ENCODE data around the gene TNP1.
A peak's percentile ranks its signal among the peaks of the same experiment; 100 is the strongest.

The TNP1 gene

GRCh38 chr2:216842636-216843035 is 17.2 kb downstream of the TNP1 start:
- DNase-seq (ENCODE audit: low spot score), result peak; percentile 37

- no peak for DNase-seq (ENCODE audit: low spot score)
These were observed 20.2 kb downstream of the TNP1 start for GRCh38 chr2:216839688-216840087.

- no peak for DNase-seq (ENCODE audit: low spot score)
These were observed 21.7 kb downstream of the TNP1 start for GRCh38 chr2:216838151-216838550.

- DNase-seq (ENCODE audit: low spot score), result no peak
These were observed 22.1 kb downstream of the TNP1 start for GRCh38 chr2:216837740-216838139.

GRCh38 chr2:216833061-216833460 is 26.8 kb downstream of the TNP1 start:
- no peak for DNase-seq (ENCODE audit: low spot score)

- no peak for DNase-seq (ENCODE audit: low spot score)
These were observed 29.5 kb downstream of the TNP1 start for GRCh38 chr2:216830346-216830745.

- DNase-seq (ENCODE audit: low spot score), result no peak
These were observed 30.3 kb downstream of the TNP1 start for GRCh38 chr2:216829533-216829932.

GRCh38 chr2:216827073-216827720 is 32.7 kb downstream of the TNP1 start:
- no peak for DNase-seq (ENCODE audit: low spot score)

GRCh38 chr2:216822470-216822869 is 37.4 kb downstream of the TNP1 start:
- no peak for DNase-seq (ENCODE audit: low spot score)

- no peak for DNase-seq (ENCODE audit: low spot score)
These were observed 39.2 kb downstream of the TNP1 start for GRCh38 chr2:216820709-216821108.

- DNase-seq (ENCODE audit: low spot score), result no peak
These were observed 40.1 kb downstream of the TNP1 start for GRCh38 chr2:216819766-216820165.

- no peak for DNase-seq (ENCODE audit: low spot score)
These were observed 40.8 kb downstream of the TNP1 start for GRCh38 chr2:216819055-216819454.

GRCh38 chr2:216810399-216811160 is 49.3 kb downstream of the TNP1 start:
- no peak for DNase-seq (ENCODE audit: low spot score)
